Stimulated activated CD4-positive, alpha-beta T cell treated with anti-CD3 and anti-CD28 coated beads, TNF-alpha, amount 100 ng/mL, for 48 hours (primary cell): ENCODE results near the gene ALAS1.

Experiments used
- DNase-seq, 3 donors: peaks; one replicate each; pipeline ENCODE4 v3.0.0-alpha.2; 2020; ENCODE audit warnings: low read depth in 3 of 3

The ALAS1 gene

DNA sequence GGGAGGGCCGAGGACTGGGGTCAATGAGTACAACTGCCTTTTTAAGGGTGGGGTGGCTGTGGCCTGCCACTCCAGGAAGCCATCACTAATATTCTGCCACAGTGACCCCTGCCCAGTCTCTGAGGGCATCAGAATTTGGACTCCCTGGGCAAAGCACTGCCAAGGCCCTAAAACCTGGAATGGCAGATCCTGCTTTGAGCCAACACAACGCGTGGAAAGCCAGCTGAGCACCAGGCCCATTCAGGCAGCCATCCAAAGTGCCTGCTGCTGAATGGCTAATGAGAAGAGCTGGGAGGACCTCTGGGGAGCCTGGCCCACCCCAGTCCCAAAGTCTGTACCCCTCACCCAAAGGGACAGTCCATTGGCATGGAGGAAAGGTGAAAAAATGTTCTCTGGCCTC lies 36.0 kb downstream of the ALAS1 start:
- DNase-seq, result no peak

DNA sequence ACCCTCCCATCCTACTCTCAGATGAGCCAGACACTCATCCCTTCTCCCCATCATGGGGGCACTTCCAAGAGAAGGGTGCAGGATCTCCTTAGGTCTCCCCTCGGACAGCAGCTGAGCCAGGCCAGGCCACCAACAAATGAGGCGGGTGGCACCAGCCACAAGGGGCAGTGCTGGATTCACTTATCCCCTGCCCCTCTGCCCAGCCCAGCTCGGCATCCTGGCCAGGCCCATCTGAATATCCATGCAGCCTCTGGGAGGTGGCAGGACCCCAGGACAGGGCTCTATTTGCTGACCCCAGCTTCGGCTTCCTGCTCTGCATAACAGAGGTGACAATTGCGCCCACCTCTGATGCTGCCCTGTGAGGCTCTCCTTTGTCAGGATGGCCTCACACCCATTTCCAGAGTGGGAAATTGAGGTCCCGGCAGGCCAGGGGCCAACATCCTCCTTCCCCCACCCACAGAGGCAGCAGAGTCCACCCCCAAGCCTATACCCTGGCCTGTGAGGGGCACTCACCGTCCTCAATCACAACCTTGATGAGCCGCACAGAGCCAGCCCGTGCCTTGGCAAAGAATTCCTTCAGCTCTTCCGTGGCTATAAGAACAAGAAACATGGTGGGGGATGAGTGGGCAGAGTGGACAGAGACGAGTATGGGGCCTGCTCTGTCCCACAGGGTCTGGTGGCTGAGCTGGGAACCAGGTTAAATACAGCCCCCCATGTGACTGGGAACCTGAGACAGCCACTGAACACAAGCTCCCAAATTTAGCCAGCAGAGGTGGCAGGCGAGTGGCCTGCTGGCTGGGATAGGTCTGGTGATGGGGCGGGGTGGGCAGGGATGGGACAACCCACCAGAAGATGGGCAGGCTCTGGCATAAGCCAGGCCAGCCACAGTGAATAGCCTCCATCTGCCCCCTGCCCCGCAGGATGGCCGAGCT lies 36.8 kb downstream of the ALAS1 start:
- DNase-seq, result no peak

DNA sequence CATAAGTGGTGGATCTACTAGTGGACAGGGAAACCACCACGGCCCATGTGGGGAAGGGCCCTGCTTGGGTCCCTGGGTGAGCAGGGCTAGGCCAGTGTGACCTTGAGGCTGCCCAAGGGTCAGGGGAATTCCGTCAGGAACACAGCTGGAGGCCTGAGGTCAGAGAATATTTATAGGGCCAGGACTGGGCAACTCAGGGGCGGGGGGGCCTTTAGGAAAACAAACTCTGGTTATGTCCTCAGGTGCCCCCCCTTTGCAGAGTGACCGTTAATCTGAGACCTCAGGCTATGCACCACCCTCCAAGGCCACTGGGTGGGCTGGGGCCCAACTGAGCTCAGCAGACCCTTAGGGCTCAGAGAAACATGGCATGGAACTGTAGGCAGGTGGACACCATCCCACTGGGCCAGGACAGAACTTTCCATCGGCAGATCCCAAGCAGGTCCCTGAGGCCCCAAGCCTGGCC lies 38.5 kb downstream of the ALAS1 start:
- DNase-seq, result no peak

DNA sequence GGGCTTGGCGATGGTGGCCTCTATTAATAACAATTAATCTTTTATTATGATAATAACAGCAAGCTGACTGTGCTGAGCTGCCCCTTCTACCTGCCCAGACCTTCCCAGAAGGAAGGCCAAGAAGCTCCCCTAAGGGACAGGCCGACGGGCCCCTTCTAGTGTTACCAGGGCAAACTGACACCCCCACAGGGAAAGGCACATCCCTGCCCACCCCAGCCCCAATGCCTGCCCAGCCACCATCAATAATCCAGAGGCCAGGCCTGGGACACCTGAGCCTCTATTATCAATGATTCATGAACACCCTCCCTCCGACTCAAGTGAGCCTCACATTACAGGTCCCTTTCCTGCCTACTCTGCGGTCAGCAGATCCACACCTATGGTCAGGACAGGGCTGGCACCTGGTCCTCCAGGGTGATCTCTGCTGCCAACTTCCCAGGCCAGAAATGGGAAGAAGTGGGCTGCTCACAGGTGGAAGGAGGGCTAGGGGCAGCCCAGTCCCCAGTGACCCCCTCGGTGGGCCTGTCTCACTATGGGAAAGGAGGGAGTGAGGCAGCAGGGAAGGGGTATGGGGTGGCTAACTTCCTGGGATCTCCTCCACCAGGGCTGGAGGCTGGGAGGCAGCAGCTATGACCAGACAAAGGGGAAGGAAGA lies 39.2 kb downstream of the ALAS1 start:
- no peak for DNase-seq

DNA sequence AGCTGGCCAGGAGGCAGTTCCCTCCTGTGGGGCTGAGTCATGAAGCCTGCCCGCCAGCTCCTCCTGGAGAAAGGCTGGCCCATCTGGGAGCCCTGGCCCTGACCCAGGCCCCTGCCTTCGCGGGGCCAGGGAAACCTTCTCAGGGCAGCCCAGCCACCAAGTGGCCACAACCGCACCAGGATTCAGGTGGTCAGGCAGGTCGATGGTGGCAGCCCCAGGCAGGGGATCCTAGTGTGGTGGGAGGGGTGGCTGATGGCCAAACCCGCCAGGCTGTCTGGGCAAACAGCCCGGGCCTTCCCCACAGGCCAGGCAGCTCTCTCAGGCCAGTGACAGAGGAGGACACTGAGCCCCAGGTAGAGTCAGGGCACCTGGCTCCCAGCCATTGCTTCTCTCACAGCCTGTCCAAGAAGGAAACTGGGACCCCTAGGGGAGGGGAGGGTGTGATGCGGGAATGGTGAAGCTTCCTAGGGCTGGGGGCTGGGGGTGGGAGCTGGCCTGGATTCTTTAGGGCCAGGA lies 39.8 kb downstream of the ALAS1 start:
- no peak for DNase-seq

DNA sequence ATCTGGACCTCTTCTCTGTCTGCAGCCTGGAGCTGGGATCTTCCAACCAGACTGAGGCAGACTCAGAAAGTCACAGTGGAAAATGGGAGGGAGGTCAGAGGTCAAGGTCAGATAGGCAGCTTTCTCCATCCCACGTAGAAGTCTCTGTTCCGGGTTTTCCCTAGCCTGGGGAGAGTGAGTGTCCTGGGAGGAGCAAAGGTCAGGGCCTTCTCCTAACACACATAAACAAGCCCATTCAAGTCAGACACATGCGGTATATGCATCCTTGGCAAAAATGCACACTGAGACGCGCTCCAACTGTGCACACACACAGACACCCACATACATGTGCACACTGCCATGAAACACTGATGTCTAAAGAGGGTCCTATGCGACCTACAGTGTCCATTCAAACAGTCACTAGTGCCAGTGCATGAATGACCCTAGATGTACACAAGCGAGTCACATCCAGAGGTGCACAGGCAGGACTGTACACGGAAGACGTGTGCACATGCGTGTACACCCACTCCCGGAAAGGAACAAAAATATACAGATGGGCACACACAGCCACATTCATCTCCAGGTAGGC lies 40.3 kb downstream of the ALAS1 start:
- no peak for DNase-seq

DNA sequence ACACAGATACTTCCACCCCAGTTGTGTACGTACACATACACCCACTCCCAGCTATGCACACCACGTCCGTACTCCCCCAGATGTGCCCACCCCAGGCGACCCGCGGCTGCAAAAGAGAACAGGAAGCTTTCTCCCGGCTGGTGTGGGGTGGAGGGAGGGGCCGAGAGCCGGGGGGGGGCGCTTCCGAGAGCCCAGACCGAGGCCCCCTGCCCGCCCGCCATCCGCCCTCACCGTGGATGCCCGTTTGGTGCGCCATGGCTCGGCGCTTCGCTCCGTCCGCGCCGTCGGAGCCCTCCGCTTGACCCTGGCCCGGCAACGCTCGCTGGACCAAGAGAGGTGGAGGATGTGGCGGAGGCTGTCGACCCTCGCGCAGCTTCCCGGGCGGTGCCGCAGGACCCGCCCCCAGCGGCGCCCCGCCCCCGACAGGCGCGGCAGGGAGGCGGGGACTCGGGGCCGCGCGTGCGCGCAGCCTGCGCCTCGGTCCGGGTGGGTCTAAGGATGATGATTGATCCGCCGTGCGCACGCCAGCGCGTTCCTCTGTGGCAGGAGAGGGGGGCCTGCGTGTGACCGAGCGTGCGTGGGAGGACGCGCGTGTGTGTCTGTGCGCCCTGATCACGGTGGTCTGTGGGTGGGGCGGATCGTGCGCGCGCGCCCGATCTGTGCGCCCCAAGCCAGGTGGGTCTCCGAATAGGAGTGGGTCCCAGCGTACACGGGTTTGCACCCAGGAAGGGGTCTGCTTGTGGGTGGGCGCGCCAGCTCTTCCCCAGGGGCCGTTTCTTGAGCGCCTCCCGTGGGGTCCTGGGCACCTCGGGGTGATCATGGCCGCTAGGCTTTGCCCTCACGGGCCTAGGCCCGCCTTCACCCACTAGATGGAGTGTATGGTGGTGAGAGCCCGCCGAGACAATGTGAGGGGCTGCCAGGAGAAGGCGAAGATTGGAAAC lies 41.1 kb downstream of the ALAS1 start, which contains the start of gene TWF2:
Gene TWF2, minus strand, starts transcription at position 398 of the 941 bp plus-strand sequence. Its CDS starts 142 bp downstream, at position 256.
- DNase-seq, result peak; percentile 69 to 84 (median 79)

DNA sequence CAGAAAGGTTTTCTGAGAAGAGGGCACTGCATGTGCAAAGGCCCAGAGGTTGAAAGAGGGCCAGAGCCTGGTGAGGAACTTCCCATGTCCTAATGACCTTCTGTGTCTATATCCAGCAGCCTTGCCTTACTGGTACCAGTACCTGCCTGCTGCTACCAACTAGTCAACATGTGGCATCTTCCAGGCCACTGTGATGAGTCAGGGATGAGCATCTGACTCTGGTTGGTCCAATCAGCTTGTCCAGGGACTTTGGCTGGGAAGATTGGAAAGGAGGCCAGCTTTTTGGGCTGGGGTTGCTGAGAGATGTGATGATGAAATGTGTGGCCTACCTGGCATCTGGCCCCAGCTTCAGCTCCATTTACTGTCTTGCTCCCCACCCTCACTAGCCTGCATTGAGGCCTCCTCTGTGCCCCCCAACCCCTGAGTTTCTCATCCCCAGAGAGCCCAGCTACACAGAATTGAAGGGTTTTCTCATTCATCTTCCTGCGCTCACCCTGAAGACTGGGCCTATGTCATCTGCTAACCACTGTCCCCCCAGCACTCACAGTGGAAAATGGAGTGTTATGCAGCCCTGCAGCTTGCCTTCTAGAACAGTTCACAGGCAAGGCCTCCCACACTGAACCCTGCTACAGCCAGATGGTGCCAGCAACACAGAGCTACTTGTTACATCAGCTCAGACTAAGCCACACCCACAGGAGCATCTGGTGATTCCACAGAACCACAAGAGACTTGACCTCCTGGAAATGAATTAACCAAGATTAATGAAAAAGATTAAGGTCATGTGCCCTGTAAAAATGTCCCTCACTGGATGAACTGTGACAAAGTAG lies 42.3 kb downstream of the ALAS1 start:
- DNase-seq, result peak in 1 of 3 donors; percentile 57

DNA sequence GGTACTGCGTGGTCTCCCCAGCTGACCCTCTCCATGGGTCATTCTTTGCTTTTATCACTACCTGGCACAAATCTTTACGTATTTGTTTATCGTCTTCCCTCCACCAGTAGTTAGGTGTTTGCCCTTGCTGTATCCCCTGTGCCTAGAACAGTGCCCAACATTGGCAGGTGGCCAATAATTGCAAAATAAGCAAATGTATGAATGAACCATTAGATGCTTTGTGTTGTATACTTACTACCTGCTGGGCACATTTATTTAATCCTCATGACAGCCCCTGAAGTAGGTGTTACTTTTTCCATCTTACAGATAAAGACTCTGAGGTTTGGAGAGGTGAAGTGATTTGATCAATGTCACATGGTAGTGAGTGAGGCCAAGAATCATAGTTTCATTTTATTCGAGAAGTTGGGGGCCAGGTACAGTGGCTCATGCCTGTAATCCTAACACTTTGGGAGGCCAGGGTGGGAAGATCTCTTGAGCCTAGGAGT lies 43.0 kb downstream of the ALAS1 start:
- DNase-seq, result no peak

DNA sequence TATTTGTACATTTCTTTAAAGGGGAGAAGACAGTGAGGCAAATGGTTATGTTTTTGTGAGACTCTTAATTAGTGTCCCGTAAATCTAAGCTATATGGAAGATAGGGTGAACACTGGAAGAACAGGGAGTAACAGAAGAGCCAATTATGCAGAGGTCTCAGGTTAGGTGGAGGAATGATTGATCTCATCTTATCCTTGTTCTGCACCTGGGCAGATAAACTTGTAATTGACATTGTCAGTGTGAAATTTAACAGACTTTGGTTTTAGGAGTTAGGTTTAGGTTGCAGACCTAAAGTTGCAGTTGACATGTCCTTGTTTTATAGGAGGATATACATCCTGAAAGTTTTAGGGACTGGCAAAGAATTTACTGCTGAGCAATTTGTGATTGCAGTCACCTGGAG lies 44.1 kb downstream of the ALAS1 start:
- DNase-seq, result no peak

DNA sequence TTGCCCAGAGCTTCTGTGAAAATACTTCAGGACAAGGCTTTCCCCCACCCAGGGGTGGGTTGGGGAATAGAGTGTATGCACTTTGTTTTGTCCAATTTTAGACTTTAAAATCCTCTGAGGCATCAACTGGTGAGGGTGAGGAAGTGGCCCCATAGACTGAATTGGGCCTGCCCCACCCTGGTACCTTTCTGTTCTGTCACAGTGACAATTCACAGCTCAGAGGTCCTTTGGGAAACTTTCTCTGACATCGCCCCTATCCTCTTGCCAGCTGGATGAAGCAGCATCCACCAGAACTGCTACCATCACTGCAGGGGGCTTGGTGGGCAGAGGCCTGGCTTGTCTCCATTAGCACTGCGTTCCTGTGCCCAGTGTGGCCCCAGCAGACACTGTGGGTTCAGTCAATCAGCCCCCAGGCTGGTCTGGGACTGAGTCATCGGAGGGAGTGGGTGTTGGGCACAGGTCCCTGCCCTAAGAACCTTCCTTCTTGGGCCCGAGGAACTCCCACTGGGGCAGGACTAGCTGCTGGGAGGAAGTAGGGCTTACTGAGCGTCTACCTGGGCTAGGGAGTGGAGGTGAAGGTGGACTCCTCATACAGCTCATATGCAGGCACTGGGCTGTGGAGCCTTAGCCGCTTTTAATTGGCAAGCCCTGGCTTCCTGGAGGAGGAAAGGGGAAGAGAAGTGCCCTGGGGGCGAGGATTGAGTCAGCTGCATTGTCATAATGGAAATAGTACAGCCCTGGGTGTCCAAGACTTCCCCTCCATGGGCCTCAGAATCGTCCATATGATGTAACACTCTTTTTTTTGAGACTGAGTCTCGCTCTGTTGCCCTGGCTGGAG lies 46.0 kb downstream of the ALAS1 start:
- peak in 1 of 3 donors; percentile 53 for DNase-seq

DNA sequence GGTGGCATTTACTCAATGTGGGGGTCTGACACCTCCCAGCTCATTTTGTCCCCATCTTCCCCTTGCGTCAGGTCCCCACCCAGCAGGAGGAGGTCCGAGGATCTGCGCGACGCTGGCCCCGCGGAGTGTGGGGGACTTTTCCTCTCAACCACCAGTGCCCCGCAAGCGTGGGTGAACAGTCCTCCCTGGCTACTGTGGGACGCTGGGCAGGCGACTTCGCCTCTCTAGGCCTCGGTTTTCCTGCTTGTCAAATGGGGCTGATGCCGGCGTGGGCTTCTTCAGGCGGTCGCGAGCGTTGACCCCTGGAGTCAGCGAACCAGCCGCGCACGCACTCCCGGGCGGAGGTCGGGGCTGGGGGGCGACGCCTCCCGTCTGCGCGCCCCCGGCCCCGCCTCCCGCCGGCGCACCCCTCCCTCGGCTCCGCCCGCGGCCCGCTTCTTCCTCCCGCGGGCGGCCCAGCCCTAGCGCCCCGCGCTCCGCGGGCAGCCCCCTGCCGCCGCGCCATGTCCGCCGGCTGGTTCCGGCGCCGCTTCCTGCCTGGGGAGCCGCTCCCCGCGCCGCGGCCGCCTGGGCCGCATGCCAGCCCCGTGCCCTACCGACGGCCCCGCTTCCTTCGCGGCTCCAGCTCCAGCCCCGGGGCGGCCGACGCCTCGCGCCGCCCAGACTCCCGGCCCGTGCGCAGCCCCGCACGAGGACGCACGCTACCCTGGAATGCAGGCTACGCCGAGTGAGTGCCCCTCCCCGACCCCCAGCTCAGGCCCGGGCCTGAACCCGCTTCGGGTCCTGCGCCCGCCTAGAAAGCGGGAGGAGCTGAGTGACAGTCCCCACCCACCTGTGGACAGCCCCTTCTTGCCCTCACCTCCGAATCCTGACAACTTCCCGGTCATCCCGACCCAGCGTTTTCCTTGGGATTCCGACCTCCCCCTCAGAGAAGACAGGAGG lies 47.6 kb downstream of the ALAS1 start, which contains the start of gene PPM1M:
Gene PPM1M, plus strand, starts transcription at position 438 of the 942 bp plus-strand sequence. Its CDS starts 66 bp downstream, at position 504.
- no peak for DNase-seq

DNA sequence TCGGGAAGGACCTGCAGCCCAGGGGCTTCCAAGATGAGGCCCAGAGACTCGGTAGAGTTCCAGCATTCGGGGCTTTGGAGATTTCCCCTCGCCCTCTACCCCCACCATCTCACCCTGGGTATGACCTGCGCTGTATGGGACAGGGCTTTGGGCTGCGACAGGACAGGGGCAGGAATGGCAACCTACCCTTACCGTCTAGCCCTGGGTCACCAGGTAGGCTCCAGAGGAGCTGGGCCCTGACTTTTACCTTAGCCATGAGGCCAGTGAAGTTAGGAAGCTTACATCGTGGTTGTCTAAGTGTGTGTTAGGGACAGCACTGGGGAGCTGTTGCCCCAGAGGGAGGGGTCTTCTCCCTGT lies 48.3 kb downstream of the ALAS1 start:
- no peak for DNase-seq

DNA sequence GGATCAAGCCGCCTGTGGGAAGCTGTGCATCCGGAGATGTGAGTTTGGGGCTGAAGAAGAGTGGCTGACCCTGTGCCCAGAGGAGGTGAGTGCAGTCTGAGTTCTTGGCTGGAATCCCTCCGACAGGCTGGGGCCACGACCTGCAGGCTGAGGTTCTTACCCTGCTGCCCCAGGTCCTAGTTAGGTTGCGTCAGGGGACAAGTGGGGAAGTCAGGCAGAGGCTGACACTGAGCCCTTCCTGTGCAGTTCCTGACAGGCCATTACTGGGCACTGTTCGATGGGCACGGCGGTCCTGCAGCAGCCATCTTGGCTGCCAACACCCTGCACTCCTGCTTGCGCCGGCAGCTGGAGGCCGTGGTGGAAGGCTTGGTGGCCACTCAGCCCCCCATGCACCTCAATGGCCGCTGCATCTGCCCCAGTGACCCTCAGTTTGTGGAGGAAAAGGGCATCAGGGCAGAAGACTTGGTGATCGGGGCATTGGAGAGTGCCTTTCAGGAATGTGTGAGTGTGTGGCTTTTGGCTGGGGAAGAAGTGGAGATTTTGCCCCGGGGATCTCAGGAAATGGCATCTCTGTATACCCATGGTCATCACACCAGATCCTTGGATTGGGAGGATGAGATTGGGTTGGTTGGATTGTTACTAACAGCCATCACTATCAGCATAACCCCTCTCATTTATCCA lies 48.9 kb downstream of the ALAS1 start:
- no peak for DNase-seq

DNA sequence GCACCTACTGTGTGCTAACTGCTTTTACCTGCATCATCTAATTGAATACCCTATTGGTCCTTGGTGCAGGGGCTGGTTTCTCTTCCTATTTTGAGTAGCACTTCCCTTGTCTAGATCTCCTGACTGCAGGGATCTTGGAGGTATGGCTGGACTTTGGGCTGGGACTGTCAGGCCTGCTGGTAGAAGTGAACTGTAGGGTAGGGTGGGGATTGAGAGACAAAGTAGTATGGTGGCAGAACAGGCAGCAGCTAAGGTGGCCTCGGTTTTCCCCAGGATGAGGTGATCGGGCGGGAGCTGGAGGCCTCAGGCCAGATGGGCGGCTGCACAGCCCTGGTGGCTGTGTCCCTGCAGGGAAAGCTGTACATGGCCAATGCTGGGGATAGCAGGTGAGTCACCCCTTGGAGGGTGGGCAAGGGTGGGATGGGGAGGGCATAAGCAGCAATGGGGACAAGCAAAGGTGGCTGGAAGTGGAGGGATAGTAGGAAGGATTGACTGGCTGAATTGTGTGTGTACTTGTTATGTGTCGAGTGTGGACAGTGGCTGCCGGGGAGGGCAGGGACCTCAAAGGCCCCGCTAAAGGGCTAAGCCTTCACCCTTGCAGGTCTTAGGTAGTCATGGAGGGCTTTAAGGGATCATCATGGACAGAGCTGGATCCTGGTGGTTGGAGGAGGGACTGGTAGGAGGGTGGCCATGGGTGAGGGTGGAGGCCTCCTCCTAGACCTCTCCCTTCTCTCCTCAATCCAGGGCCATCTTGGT lies 49.6 kb downstream of the ALAS1 start:
- DNase-seq, result no peak

DNA sequence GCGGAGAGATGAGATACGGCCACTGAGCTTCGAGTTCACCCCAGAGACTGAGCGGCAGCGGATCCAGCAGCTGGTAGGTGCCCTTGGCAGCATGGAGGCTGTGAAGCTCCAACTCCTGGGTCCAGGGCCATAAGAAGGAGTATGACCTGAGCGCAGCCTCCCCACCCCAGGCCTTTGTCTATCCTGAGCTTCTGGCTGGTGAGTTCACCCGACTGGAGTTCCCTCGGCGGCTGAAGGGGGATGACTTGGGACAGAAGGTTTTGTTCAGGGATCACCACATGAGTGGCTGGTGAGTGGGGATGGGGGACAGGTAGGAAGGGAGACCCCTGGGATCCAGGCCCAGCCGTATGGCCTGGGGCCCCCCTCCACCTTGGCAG lies 50.2 kb downstream of the ALAS1 start:
- no peak for DNase-seq
